Adrenal gland (tissue), 12 donors: Measurements from ENCODE around the gene KCNJ18. TPM values are rescaled to one million over a fixed set of nuclear protein-coding genes. Genes with fewer than 3 reads are reported as not detected.
"Not testable (repeated sequence)": the region's sequence is repeated elsewhere in the genome, so short reads cannot be mapped to it uniquely, and the experiment has no call there.

Source experiments
- DNase-seq, 7 donors: peaks; one replicate each; pipeline ENCODE4 v3.0.0-alpha.2; 2019 to 2020
- H3K27ac ChIP-seq, 5 donors: fragments of 200-600 bp; sonication (generic) in 4 of 5; 1 replicate in 3 of 5; 2 replicates in 2 of 5; pipeline versions ENCODE4 v1.5.1 to v1.8.0; 2016 to 2020; ENCODE audit warnings: mild to moderate bottlenecking in 1 of 5
- H3K27me3 ChIP-seq: fragments of 200-600 bp; 2 replicates; pipeline ENCODE4 v1.8.0; 2021
- H3K36me3 ChIP-seq, 2 donors: fragments of 200-600 bp; replicated peaks in 1 of 2; 1 replicate in 1 of 2; 2 replicates in 1 of 2; pipeline versions ENCODE4 v1.5.1 to v1.8.0; 2018 to 2022
- H3K4me1 ChIP-seq, 2 donors: fragments of 200-600 bp; replicated peaks in 1 of 2; 1 replicate in 1 of 2; 2 replicates in 1 of 2; pipeline versions ENCODE4 v1.5.1 to v1.8.0; 2018 to 2021
- H3K4me3 ChIP-seq, 4 donors: fragments of 200-600 bp; sonication (generic) in 3 of 4; one replicate each; pipeline ENCODE4 v1.5.1; 2016 to 2018
- H3K9me3 ChIP-seq, 3 donors: fragments of 200-600 bp; sonication (generic) in 1 of 3; replicated peaks in 1 of 3; 1 replicate in 2 of 3; 2 replicates in 1 of 3; pipeline versions ENCODE4 v1.5.1 to v1.8.0; 2016 to 2021
- WGBS, 4 donors: extraction: QIAGEN DNeasy Blood & Tissue Kit in 2 of 4; methylation state at CpG; one replicate each; pipeline versions ENCODE4 v1.1.5 to v1.1.7; 2013 to 2017; 5-methylcytosine and 5-hydroxymethylcytosine counted together
- intact Hi-C, 2 donors: fragments of 100-400 bp; cut with DNase I; formaldehyde crosslinking; loops; one replicate each; pipeline versions ENCODE4 v1.14.1 to v1.15.0; 2022 to 2023
- polyA plus RNA-seq, 3 donors: library from polyadenylated mRNA; stranded (reverse); fragments of 200-250 nt in 2 of 3; fragments of 350-450 nt in 1 of 3; fragmentation: Illumina TruSeq in 1 of 3; extraction: RNeasy Lipid Tissue Mini Kit (QIAGEN cat#74804) in 1 of 3; gene quantifications; one replicate each; pipeline ENCODE4 v1.2.3, GENCODE V29; 2013 to 2014
- total RNA-seq, 9 donors: library from RNA; depleted of rRNA in 4 of 9; stranded (reverse); fragments of >200 nt in 4 of 9; fragments of 120-200 nt in 1 of 9; fragmentation: NEBNext Ultra II Directional in 1 of 9; extraction: Animal tissue kit (Norgen Biotek cat#: 25700) in 1 of 9; gene quantifications; one replicate each; pipeline versions ENCODE4 v1.1.0 to v1.2.4, GENCODE V29; 2013 to 2023
- donor health status: healthy with polysubstance abuse.
- donor health status: Bipolar disorder and iron deficiency.
- donor health status: DM: yes; HTN: yes; CAD: no.
- donor health status: DM: no; HTN: no; CAD: no.
- donor health status: DM: no; HTN: no; CAD: no.
- donor health status: DM: yes; HTN: yes; CAD: no.

Gene KCNJ18
- total and polyA plus RNA-seq, 12 donors, result not detected

- H3K36me3 ChIP-seq, H3K27ac ChIP-seq, intact Hi-C loops, H3K4me3 ChIP-seq, H3K27me3 ChIP-seq, H3K9me3 ChIP-seq, DNase-seq: not testable (repeated sequence)
- peaks cover 9 to 10% of the 10 kb centered on the region in 2 donors for H3K4me1 ChIP-seq
- WGBS, 4 donors, result 57 to 76% (median 73%) methylated on average over 1 of the region's 1 CpG
Measured at GRCh38 chr17:21665171-21665570, 27.2 kb upstream of the KCNJ18 start.

GRCh38 chr17:21665935-21666493, 26.3 kb upstream of the KCNJ18 start:
- H3K4me3 ChIP-seq, H3K36me3 ChIP-seq, intact Hi-C loops, H3K27ac ChIP-seq, H3K9me3 ChIP-seq, H3K27me3 ChIP-seq, DNase-seq: not testable (repeated sequence)
- peaks cover 9 to 10% of the 10 kb centered on the region in 2 donors for H3K4me1 ChIP-seq
- 51 to 69% (median 55%) methylated on average over 1 to 2 of the region's 2 CpGs for WGBS, 4 donors

- peaks cover 9 to 10% of the 10 kb centered on the region in 2 donors for H3K4me1 ChIP-seq
- intact Hi-C loops, H3K4me3 ChIP-seq, H3K9me3 ChIP-seq, H3K36me3 ChIP-seq, H3K27me3 ChIP-seq, DNase-seq, H3K27ac ChIP-seq: not testable (repeated sequence)
- WGBS, 4 donors, result 50 to 61% (median 53%) methylated on average over 3 of the region's 3 CpGs
Measured at GRCh38 chr17:21666711-21667412, 25.5 kb upstream of the KCNJ18 start.

- H3K36me3 ChIP-seq, intact Hi-C loops, H3K9me3 ChIP-seq, H3K27ac ChIP-seq, H3K27me3 ChIP-seq, H3K4me3 ChIP-seq: not testable (repeated sequence)
- peak in 3 of 7 donors; percentile 41 to 57 (median 53) for DNase-seq
- H3K4me1 ChIP-seq, result peaks cover 9 to 10% of the 10 kb centered on the region in 2 donors
- 27 to 42% (median 34%) methylated on average over 7 of the region's 7 CpGs for WGBS, 4 donors
Measured at GRCh38 chr17:21667413-21668117, 24.8 kb upstream of the KCNJ18 start.

GRCh38 chr17:21668118-21668488, 24.2 kb upstream of the KCNJ18 start:
- DNase-seq, H3K9me3 ChIP-seq, H3K36me3 ChIP-seq, H3K27ac ChIP-seq, intact Hi-C loops, H3K27me3 ChIP-seq, H3K4me3 ChIP-seq: not testable (repeated sequence)
- WGBS, 4 donors, result 61 to 83% (median 66%) methylated on average over 1 to 3 of the region's 3 CpGs; no CpG with 5 or more reads in 1 of the 4 donors
- peaks cover 9 to 10% of the 10 kb centered on the region in 2 donors for H3K4me1 ChIP-seq

GRCh38 chr17:21668746-21669508, 23.4 kb upstream of the KCNJ18 start:
- peak in 1 of 7 donors; percentile 41 for DNase-seq
- H3K27ac ChIP-seq, H3K36me3 ChIP-seq, intact Hi-C loops, H3K27me3 ChIP-seq, H3K9me3 ChIP-seq, H3K4me3 ChIP-seq: not testable (repeated sequence)
- H3K4me1 ChIP-seq, result peaks cover 9 to 10% of the 10 kb centered on the region in 2 donors
- WGBS, 4 donors, result 81 to 86% (median 83%) methylated on average over 9 to 13 of the region's 13 CpGs

- DNase-seq, result peak in 1 of 7 donors; percentile 45
- intact Hi-C loops, H3K4me3 ChIP-seq, H3K27me3 ChIP-seq, H3K36me3 ChIP-seq, H3K9me3 ChIP-seq, H3K27ac ChIP-seq: not testable (repeated sequence)
- peaks cover 9 to 10% of the 10 kb centered on the region in 2 donors for H3K4me1 ChIP-seq
- WGBS, 4 donors, result 64 to 72% (median 71%) methylated on average over 10 of the region's 10 CpGs
Measured at GRCh38 chr17:21669616-21670360, 22.5 kb upstream of the KCNJ18 start.

- peaks cover 9 to 10% of the 10 kb centered on the region in 2 donors for H3K4me1 ChIP-seq
- DNase-seq, H3K27me3 ChIP-seq, H3K27ac ChIP-seq, H3K4me3 ChIP-seq, H3K9me3 ChIP-seq, H3K36me3 ChIP-seq, intact Hi-C loops: not testable (repeated sequence)
- WGBS, 4 donors, result 52 to 70% (median 62%) methylated on average over 8 of the region's 8 CpGs
Measured at GRCh38 chr17:21670361-21671155, 21.8 kb upstream of the KCNJ18 start.

GRCh38 chr17:21671437-21671836, 20.9 kb upstream of the KCNJ18 start:
- not testable (repeated sequence) for DNase-seq, H3K4me3 ChIP-seq

More at GRCh38 chr17:21671437-21671836, 20.9 kb upstream of the KCNJ18 start:
- H3K4me1 ChIP-seq, result peaks cover 9 to 10% of the 10 kb centered on the region in 2 donors
- H3K36me3 ChIP-seq, H3K27me3 ChIP-seq, H3K27ac ChIP-seq, intact Hi-C loops, H3K9me3 ChIP-seq: not testable (repeated sequence)
- WGBS, 4 donors, result 76 to 90% (median 83%) methylated on average over 2 of the region's 2 CpGs
